Measurements from ENCODE around the gene ZDHHC9. TPM values are rescaled to one million over a fixed set of nuclear protein-coding genes. Genes with fewer than 3 reads are reported as not detected.

The ZDHHC9 gene
- total and polyA plus RNA-seq, 9 donors = 8.3 to 34.6 (median 16.6) TPM

GRCh38 chrX:129755779-129756650 lies 87.7 kb downstream of the ZDHHC9 start:
- Histone ChIP-seq H3K4me1 (ENCODE audit: insufficient read depth) (no peaks in the 10 kb centered on the region), H3K9me3 (no peaks in the 10 kb centered on the region), H3K27ac (no peak overlapping the region), H3K4me3 (no peak overlapping the region), H3K36me3 (no peaks in the 10 kb centered on the region), H3K27me3 (no peaks in the 10 kb centered on the region)
- TF ChIP-seq EP300 (IDR thresholded peaks at IDR 0.05) (no peak), CTCF (IDR thresholded peaks at IDR 0.05) (no peak), POLR2A (IDR thresholded peaks at IDR 0.05) (no peak)
- WGBS, 3 donors = 69 to 74% (median 72%) methylated on average over 17 to 18 of the region's 18 CpGs
- intact Hi-C loops (cut with DNase I) = no loop called here
- DNase-seq = no peak

- 40 to 67% (median 40%) methylated on average over 22 of the region's 22 CpGs for WGBS, 3 donors
- Histone ChIP-seq H3K27me3 (no peaks in the 10 kb centered on the region), H3K9me3 (no peaks in the 10 kb centered on the region), H3K4me3 (no peak overlapping the region), H3K36me3 (no peaks in the 10 kb centered on the region), H3K4me1 (ENCODE audit: insufficient read depth) (no peaks in the 10 kb centered on the region), H3K27ac (no peak overlapping the region)
- TF ChIP-seq POLR2A (IDR thresholded peaks at IDR 0.05) = no peak
- no peak for TF ChIP-seq CTCF (IDR thresholded peaks at IDR 0.05)
- TF ChIP-seq EP300 (IDR thresholded peaks at IDR 0.05) = no peak
- intact Hi-C loops (cut with DNase I) = no loop called here
- DNase-seq = no peak
Measured at GRCh38 chrX:129754056-129755024, 89.3 kb downstream of the ZDHHC9 start.

Small RNA genes within 50 kb of the gene (small RNA-seq; reads per million reads assigned to genes)
- gene RF00017 = not detected

Other genes with a start within 250 kb of the ZDHHC9 start
- gene APLN, start 188.9 kb downstream of the ZDHHC9 start, total RNA-seq = 10 to 100 TPM in 2 of 7 donors, 1 to 10 TPM in 4, under 1 TPM in 1; 0.72 to 14.5 (median 3.4) TPM
- gene APLN, start 188.9 kb downstream of the ZDHHC9 start, polyA plus RNA-seq = 1 to 10 TPM; 1.3 to 3.6 TPM
- gene XPNPEP2, start 104.9 kb downstream of the ZDHHC9 start, total RNA-seq = 1 to 10 TPM in 5 of 7 donors, under 1 TPM in 2; 0.28 to 6.4 (median 1.4) TPM
- gene XPNPEP2, start 104.9 kb downstream of the ZDHHC9 start, polyA plus RNA-seq = 1 to 10 TPM in 1 of 2 donors, under 1 TPM in 1; 0.58 to 4.0 TPM
- 1 to 10 TPM; 1.9 to 7.2 (median 3.3) TPM for gene SASH3, start 63.9 kb downstream of the ZDHHC9 start, total RNA-seq
- 1 to 10 TPM; 1.8 to 8.2 TPM for gene SASH3, start 63.9 kb downstream of the ZDHHC9 start, polyA plus RNA-seq
- gene UTP14A, start 62.3 kb upstream of the ZDHHC9 start, total RNA-seq = 10 to 100 TPM; 11.7 to 22.6 (median 15.6) TPM
- gene UTP14A, start 62.3 kb upstream of the ZDHHC9 start, polyA plus RNA-seq = 10 to 100 TPM; 12.9 to 36.6 TPM
- 10 to 100 TPM in 5 of 7 donors, 1 to 10 TPM in 2; 3.3 to 45.1 (median 24.1) TPM for gene BCORL1, start 138.7 kb upstream of the ZDHHC9 start, total RNA-seq
- 1 to 10 TPM; 6.1 to 9.3 TPM for gene BCORL1, start 138.7 kb upstream of the ZDHHC9 start, polyA plus RNA-seq

Data from ovary (tissue), 9 donors.